ENCODE measurements around the gene TAS2R10. TPM values are rescaled to one million over a fixed set of nuclear protein-coding genes. Genes with fewer than 3 reads are reported as not detected.

Gene TAS2R10
- polyA plus RNA-seq, 1 of the 3 experiments (the other 2 are of a cell fraction) = 0.21 TPM

GRCh38 chr12:10811883-10812536 lies 14.1 kb downstream of the TAS2R10 start:
- Histone ChIP-seq H3K4me1 (ENCODE audit: control insufficient read depth in 1 of 2, insufficient read depth in 2 of 2, low read depth in 1 of 2, low read length in 1 of 2) (no peaks in the 10 kb centered on the region), H3K27me3 (ENCODE audit: insufficient read depth) (no peaks in the 10 kb centered on the region), H4K20me1 (ENCODE audit: insufficient read depth) (no peaks in the 10 kb centered on the region), H3K27ac (ENCODE audit: low read depth in 2 of 2, low read length in 1 of 2) (no peak overlapping the region), H3K9me2 (no peaks in the 10 kb centered on the region), H3F3A (replicated peaks; ENCODE audit: insufficient read depth) (no peaks in the 10 kb centered on the region), H2AFZ (ENCODE audit: low read depth) (no peak overlapping the region), H3K9ac (no peak overlapping the region), H3K4me2 (no peak overlapping the region), H3K9me3 (no peaks in the 10 kb centered on the region), H3K36me3 (replicated peaks in 1 of 2; ENCODE audit: control insufficient read depth in 1 of 2, insufficient read depth in 2 of 2, low read length in 1 of 2) (no peaks in the 10 kb centered on the region), H3K4me3 (ENCODE audit: low read depth in 2 of 2, low read length in 1 of 2) (no peak overlapping the region), H3K79me2 (ENCODE audit: insufficient read depth) (no peaks in the 10 kb centered on the region)
- 15% methylated on average over 3 of the region's 3 CpGs for WGBS (ENCODE audit: low lambda C conversion rate)
- no peak for DNase-seq
- TF ChIP-seq, protein P1, sequence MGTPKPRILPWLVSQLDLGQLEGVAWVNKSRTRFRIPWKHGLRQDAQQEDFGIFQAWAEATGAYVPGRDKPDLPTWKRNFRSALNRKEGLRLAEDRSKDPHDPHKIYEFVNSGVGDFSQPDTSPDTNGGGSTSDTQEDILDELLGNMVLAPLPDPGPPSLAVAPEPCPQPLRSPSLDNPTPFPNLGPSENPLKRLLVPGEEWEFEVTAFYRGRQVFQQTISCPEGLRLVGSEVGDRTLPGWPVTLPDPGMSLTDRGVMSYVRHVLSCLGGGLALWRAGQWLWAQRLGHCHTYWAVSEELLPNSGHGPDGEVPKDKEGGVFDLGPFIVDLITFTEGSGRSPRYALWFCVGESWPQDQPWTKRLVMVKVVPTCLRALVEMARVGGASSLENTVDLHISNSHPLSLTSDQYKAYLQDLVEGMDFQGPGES (IDR thresholded peaks at IDR 0.05; ENCODE audit: low read depth, low read length) = no peak
- no peak for TF ChIP-seq FOXJ3 (CRISPR knock-in tag; IDR thresholded peaks at IDR 0.05)
- POLR2A ChIA-PET = no interaction called here
- CTCF ChIA-PET = interaction anchor here (1.7 kb wide), 1 partner anchor 31 kb away, joined by 3 read pairs; no protein-coding TSS in a partner anchor

DNA sequence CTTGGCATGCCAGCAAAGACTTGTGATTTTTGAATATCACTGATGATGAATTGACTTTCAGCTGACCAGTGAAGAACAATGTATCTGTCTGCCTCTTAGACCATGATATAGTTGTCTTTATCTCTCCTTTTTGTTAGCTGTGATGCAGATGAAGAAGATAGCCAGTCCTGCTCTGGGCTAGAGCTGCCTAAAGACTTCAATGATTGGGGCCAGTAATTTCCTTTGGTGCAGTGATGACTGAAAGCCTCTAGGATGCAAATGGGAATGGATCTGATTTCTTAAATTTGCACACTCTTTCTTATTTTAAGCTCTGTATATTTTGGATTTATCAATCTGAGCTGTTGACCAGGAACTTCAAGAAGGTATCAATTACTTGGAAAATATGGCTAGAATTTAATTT lies 16.1 kb downstream of the TAS2R10 start, which contains the start of gene TAS2R9:
TAS2R9 (minus strand) TSS at position 101 of the 400 bp plus-strand sequence; CDS start at position 8, 93 bp downstream.
- Histone ChIP-seq H3K4me1 (ENCODE audit: control insufficient read depth in 1 of 2, insufficient read depth in 2 of 2, low read depth in 1 of 2, low read length in 1 of 2) (no peaks in the 10 kb centered on the region), H3K9me2 (no peaks in the 10 kb centered on the region), H3K9ac (no peak within 1 kb of the TSS), H3K4me2 (no peak within 1 kb of the TSS), H3K79me2 (ENCODE audit: insufficient read depth) (no peaks in the 10 kb centered on the region), H3K4me3 (ENCODE audit: low read depth in 2 of 2, low read length in 1 of 2) (no peak within 1 kb of the TSS), H3K36me3 (replicated peaks in 1 of 2; ENCODE audit: control insufficient read depth in 1 of 2, insufficient read depth in 2 of 2, low read length in 1 of 2) (no peaks in the 10 kb centered on the region), H4K20me1 (ENCODE audit: insufficient read depth) (no peaks in the 10 kb centered on the region), H2AFZ (ENCODE audit: low read depth) (no peak within 1 kb of the TSS), H3K27ac (ENCODE audit: low read depth in 2 of 2, low read length in 1 of 2) (no peak within 1 kb of the TSS), H3K27me3 (ENCODE audit: insufficient read depth) (no peaks in the 10 kb centered on the region), H3F3A (replicated peaks; ENCODE audit: insufficient read depth) (no peaks in the 10 kb centered on the region), H3K9me3 (no peaks in the 10 kb centered on the region)
- TF ChIP-seq SMC3 (IDR thresholded peaks at IDR 0.05; ENCODE audit: low read depth, low read length) = no peak
- TF ChIP-seq, protein P2, sequence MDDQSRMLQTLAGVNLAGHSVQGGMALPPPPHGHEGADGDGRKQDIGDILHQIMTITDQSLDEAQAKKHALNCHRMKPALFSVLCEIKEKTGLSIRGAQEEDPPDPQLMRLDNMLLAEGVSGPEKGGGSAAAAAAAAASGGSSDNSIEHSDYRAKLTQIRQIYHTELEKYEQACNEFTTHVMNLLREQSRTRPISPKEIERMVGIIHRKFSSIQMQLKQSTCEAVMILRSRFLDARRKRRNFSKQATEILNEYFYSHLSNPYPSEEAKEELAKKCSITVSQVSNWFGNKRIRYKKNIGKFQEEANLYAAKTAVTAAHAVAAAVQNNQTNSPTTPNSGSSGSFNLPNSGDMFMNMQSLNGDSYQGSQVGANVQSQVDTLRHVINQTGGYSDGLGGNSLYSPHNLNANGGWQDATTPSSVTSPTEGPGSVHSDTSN (IDR thresholded peaks at IDR 0.05) = no peak
- no peak for TF ChIP-seq RAD21 (IDR thresholded peaks at IDR 0.05; ENCODE audit: low read length)
- DNase-seq = no peak
- ChIA-PET POLR2A (no interaction called here), CTCF (interaction anchor here (0.9 to 1.7 kb wide), 2 partner anchors 33 to 629 kb away, joined by 3 read pairs; no protein-coding TSS in a partner anchor)

DNA sequence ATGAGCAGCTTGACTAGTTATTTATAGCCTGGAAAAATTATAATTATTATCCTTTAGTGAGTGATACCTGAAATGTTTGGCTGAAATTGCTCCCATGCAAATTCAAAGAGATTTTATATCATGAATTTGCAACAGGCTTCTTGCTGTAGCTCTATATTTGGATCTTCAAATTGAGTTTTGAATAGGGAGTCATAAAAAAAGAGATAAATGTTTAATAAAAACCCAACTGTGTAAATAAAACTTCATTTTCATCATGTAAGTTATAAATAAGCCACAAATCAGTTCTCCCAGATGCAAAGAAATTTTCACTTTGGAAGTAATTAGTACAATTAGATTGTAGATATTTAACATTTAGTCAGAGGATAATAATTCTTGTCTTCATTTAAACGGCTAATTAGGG lies 19.0 kb downstream of the TAS2R10 start, which contains the start of gene TAS2R8:
TAS2R8 (minus strand) TSS at position 101 of the 400 bp plus-strand sequence. CDS start 306 bp downstream, outside the sequence.
- Histone ChIP-seq H3K9me2 (no peaks in the 10 kb centered on the region), H3K27ac (ENCODE audit: low read depth in 2 of 2, low read length in 1 of 2) (no peak within 1 kb of the TSS), H3K79me2 (ENCODE audit: insufficient read depth) (no peaks in the 10 kb centered on the region), H3K9me3 (no peaks in the 10 kb centered on the region), H3K4me2 (no peak within 1 kb of the TSS), H3K9ac (no peak within 1 kb of the TSS), H3K4me1 (ENCODE audit: control insufficient read depth in 1 of 2, insufficient read depth in 2 of 2, low read depth in 1 of 2, low read length in 1 of 2) (no peaks in the 10 kb centered on the region), H3K4me3 (ENCODE audit: low read depth in 2 of 2, low read length in 1 of 2) (no peak within 1 kb of the TSS), H2AFZ (ENCODE audit: low read depth) (no peak within 1 kb of the TSS), H3K36me3 (replicated peaks in 1 of 2; ENCODE audit: control insufficient read depth in 1 of 2, insufficient read depth in 2 of 2, low read length in 1 of 2) (no peaks in the 10 kb centered on the region), H3F3A (replicated peaks; ENCODE audit: insufficient read depth) (no peaks in the 10 kb centered on the region), H3K27me3 (ENCODE audit: insufficient read depth) (no peaks in the 10 kb centered on the region; the same call in 1 of the 2 replicates), H4K20me1 (ENCODE audit: insufficient read depth) (no peaks in the 10 kb centered on the region)
- no peak for DNase-seq
- 0% methylated on average over 1 of the region's 1 CpG for WGBS (ENCODE audit: low lambda C conversion rate)
- TF ChIP-seq USF1 (IDR thresholded peaks at IDR 0.05; ENCODE audit: borderline replicate concordance, low read depth) (no peak), FOXM1 (IDR thresholded peaks at IDR 0.05; ENCODE audit: low read depth) (no peak), MXI1 (IDR thresholded peaks at IDR 0.05; ENCODE audit: low read depth, low read length) (no peak), EZH2phosphoT487 (IDR thresholded peaks at IDR 0.05; ENCODE audit: borderline replicate concordance, low read depth) (no peak), FOSL2 (IDR thresholded peaks at IDR 0.05; ENCODE audit: borderline replicate concordance, low read depth) (no peak), SIN3A (IDR thresholded peaks at IDR 0.05; ENCODE audit: borderline replicate concordance, low read depth, low read length) (no peak)
- CTCF ChIA-PET = no interaction called here
- POLR2A ChIA-PET = no interaction called here
